HCT116 (cell line): ENCODE data around the gene E2F1. TPM values are rescaled to one million over a fixed set of nuclear protein-coding genes. Genes with fewer than 3 reads are reported as not detected.

ENCODE experiments used
- ATAC-seq: fragments of 200-7000 bp; cut with Tn5 transposase; 2 replicates; pipeline ENCODE4 v1.9.1; 2020; ENCODE audit warnings: mild to moderate bottlenecking, moderate library complexity
- BruUV-seq: library from RNA; stranded (reverse); fragments of 400-500 nt; replicated peaks from 2 replicates; lab custom pipeline; 2021; lab: Mats Ljungman, UMichigan
- CTCF ChIA-PET: fragments of 300-600 bp; sonication (Branson Sonifier 250); formaldehyde crosslinking; loops from one replicate; lab custom pipeline; 2021; ENCODE audit warnings: antibody characterized with exemption; lab: Charles Lee
- POLR2A ChIA-PET: fragments of 300-600, 350-600 bp; sonication (Branson Sonifier 250); formaldehyde crosslinking; loops from one replicate; lab custom pipeline; 2021; ENCODE audit warnings: antibody characterized with exemption; lab: Charles Lee
- RAD21 ChIA-PET, 2 experiments: fragments of 300-600 bp; sonication (Branson Sonifier 250); formaldehyde crosslinking; loops; one replicate each; lab custom pipeline; 2023; ENCODE audit warnings: low total read pairs in 2 of 2; ENCODE audit not compliant: uncharacterized antibody in 2 of 2, unreplicated experiment in 2 of 2, low non-redundant PET in 1 of 2; lab: Charles Lee
- DNase-seq: peaks from one replicate; pipeline ENCODE4 v3.0.0-alpha.2; 2010; ENCODE audit warnings: low read depth, low spot score
- H2AFZ ChIP-seq: fragments of 200-600 bp; shearing (Covaris generic), sonication (generic); 2 replicates; pipeline ENCODE4 v1.6.1; 2017; ENCODE audit warnings: low read depth, mixed run types, mixed read lengths, antibody characterized with exemption, low read length; ENCODE audit not compliant: poor library complexity, severe bottlenecking
- H3K27ac ChIP-seq: 2 replicates; pipeline ENCODE4 v1.5.1; 2012; ENCODE audit warnings: low read depth, low read length
- H3K27me3 ChIP-seq: fragments of 200-600 bp; sonication (generic); 2 replicates; pipeline ENCODE4 v1.6.1; 2016; ENCODE audit warnings: mixed run types, low read length, mixed read lengths; ENCODE audit not compliant: insufficient read depth
- H3K36me3 ChIP-seq, 2 experiments: fragments of 200-500 bp in 1 of 2; fragments of 200-600 bp in 1 of 2; sonication (Bioruptor generic) in 1 of 2; sonication (generic) in 1 of 2; 2 replicates each; pipeline versions ENCODE4 v1.5.1 to v1.6.1; 2014 to 2016; ENCODE audit warnings: low read length in 2 of 2, inconsistent platforms in 1 of 2, mixed read lengths in 1 of 2, mixed run types in 1 of 2; ENCODE audit not compliant: insufficient read depth in 2 of 2, control insufficient read depth in 1 of 2
- H3K4me1 ChIP-seq, 2 experiments: fragments of 200-600 bp in 1 of 2; sonication (generic) in 1 of 2; 2 replicates each; pipeline versions ENCODE4 v1.5.1 to v1.6.1; 2012 to 2017; ENCODE audit warnings: low read length in 2 of 2, inconsistent platforms in 1 of 2, mild to moderate bottlenecking in 1 of 2, mixed read lengths in 1 of 2, mixed run types in 1 of 2, moderate library complexity in 1 of 2; ENCODE audit not compliant: insufficient read depth in 2 of 2, control insufficient read depth in 1 of 2
- H3K4me2 ChIP-seq: fragments of 200-600 bp; sonication (generic); 2 replicates; pipeline ENCODE4 v1.6.1; 2017; ENCODE audit warnings: mixed run types, low read length, mixed read lengths
- H3K4me3 ChIP-seq, 2 experiments: fragments of 200-600 bp in 1 of 2; sonication (generic) in 1 of 2; replicated peaks in 1 of 2; 2 replicates each; pipeline ENCODE4 v1.5.1; 2011 to 2016; ENCODE audit warnings: low read length in 2 of 2, control low read depth in 1 of 2, low read depth in 1 of 2, mild to moderate bottlenecking in 1 of 2, mixed read lengths in 1 of 2, mixed run types in 1 of 2
- H3K79me2 ChIP-seq: fragments of 200-600 bp; sonication (generic); 2 replicates; pipeline ENCODE4 v1.6.1; 2017; ENCODE audit warnings: mild to moderate bottlenecking, mixed run types, low read length, moderate library complexity, mixed read lengths; ENCODE audit not compliant: insufficient read depth
- H3K9ac ChIP-seq: fragments of 200-600 bp; sonication (generic); 2 replicates; pipeline ENCODE4 v1.6.1; 2016; ENCODE audit warnings: low read length, mixed read lengths
- H3K9me2 ChIP-seq: fragments of 200-600 bp; sonication (generic), shearing (Covaris generic); 2 replicates; pipeline ENCODE4 v1.6.1; 2017; ENCODE audit warnings: mixed run types, mild to moderate bottlenecking, moderate library complexity; ENCODE audit not compliant: insufficient read depth
- H3K9me3 ChIP-seq, 2 experiments: fragments of 200-500 bp in 1 of 2; fragments of 200-600 bp in 1 of 2; sonication (Bioruptor generic) in 1 of 2; sonication (generic) in 1 of 2; 2 replicates each; pipeline ENCODE4 v1.6.1; 2014 to 2017; ENCODE audit warnings: low read length in 2 of 2, mixed read lengths in 2 of 2, inconsistent platforms in 1 of 2, low read depth in 1 of 2, mild to moderate bottlenecking in 1 of 2, mixed run types in 1 of 2, moderate library complexity in 1 of 2; ENCODE audit not compliant: control insufficient read depth in 1 of 2, insufficient read depth in 1 of 2
- H4K20me1 ChIP-seq: fragments of 200-600 bp; sonication (generic), shearing (Covaris generic); 2 replicates; pipeline ENCODE4 v1.6.1; 2017; ENCODE audit warnings: mixed run types, mild to moderate bottlenecking, moderate library complexity; ENCODE audit not compliant: insufficient read depth
- CEBPB ChIP-seq: IDR thresholded peaks from 2 replicates; pipeline ENCODE4 v1.6.1; 2012; ENCODE audit warnings: low read depth
- ELF1 ChIP-seq: IDR thresholded peaks from 2 replicates; pipeline ENCODE4 v1.6.1; 2012; ENCODE audit warnings: low read depth, borderline replicate concordance
- EZH2 ChIP-seq: fragments of 200-600 bp; sonication (generic); IDR thresholded peaks from 2 replicates; pipeline ENCODE4 v1.6.1; 2017; ENCODE audit warnings: antibody characterized with exemption, mixed run types
- EZH2phosphoT487 ChIP-seq: fragments of 200-600 bp; IDR thresholded peaks from 2 replicates; pipeline ENCODE4 v1.6.1; 2018; ENCODE audit warnings: antibody characterized with exemption, borderline replicate concordance
- FOSL1 ChIP-seq: IDR thresholded peaks from 2 replicates; pipeline ENCODE4 v1.6.1; 2012; ENCODE audit warnings: low read depth
- JUND ChIP-seq: IDR thresholded peaks from 2 replicates; pipeline ENCODE4 v1.6.1; 2012
- POLR2A ChIP-seq: IDR thresholded peaks from 2 replicates; pipeline ENCODE4 v1.7.0; 2011; ENCODE audit warnings: borderline replicate concordance; ENCODE audit not compliant: insufficient read depth, insufficient read length; ENCODE audit errors: extremely low read depth
- RAD21 ChIP-seq: IDR thresholded peaks from 2 replicates; pipeline ENCODE4 v1.6.1; 2012; ENCODE audit warnings: low read depth, mild to moderate bottlenecking
- SIN3A ChIP-seq: IDR thresholded peaks from 2 replicates; pipeline ENCODE4 v1.6.1; 2012; ENCODE audit warnings: low read depth
- SP1 ChIP-seq: IDR thresholded peaks from 2 replicates; pipeline ENCODE4 v1.6.1; 2012; ENCODE audit warnings: low read depth
- TCF7L2 ChIP-seq: IDR thresholded peaks from 2 replicates; pipeline ENCODE4 v1.7.0; 2011; ENCODE audit warnings: borderline replicate concordance, inconsistent platforms; ENCODE audit not compliant: insufficient read depth, insufficient read length; ENCODE audit errors: extremely low read depth
- YY1 ChIP-seq: IDR thresholded peaks from 2 replicates; pipeline ENCODE4 v1.6.1; 2011; ENCODE audit warnings: low read length, low read depth, moderate library complexity, mild to moderate bottlenecking; ENCODE audit not compliant: insufficient replicate concordance; ENCODE audit errors: extremely low read depth
- intact Hi-C: fragments of 100-400 bp; cut with micrococcal nuclease; formaldehyde crosslinking; loops from 2 replicates; pipeline ENCODE4 v1.10.0; 2022
- total RNA-seq: library from RNA; stranded (reverse); gene quantifications from one replicate; pipeline ENCODE4 v1.2.1, GENCODE V29; 2021; ENCODE audit not compliant: unreplicated experiment
- TF ChIP-seq, protein P1 (sequence below): IDR thresholded peaks from 2 replicates; pipeline ENCODE4 v1.6.1; 2011; ENCODE audit warnings: mild to moderate bottlenecking, low read length, moderate library complexity; ENCODE audit not compliant: insufficient replicate concordance; ENCODE audit errors: extremely low read depth
- TF ChIP-seq, protein P2 (sequence below): IDR thresholded peaks from 2 replicates; pipeline ENCODE4 v1.6.1; 2012
- TF ChIP-seq, protein P3 (sequence below): IDR thresholded peaks from 2 replicates; pipeline ENCODE4 v1.6.1; 2012; ENCODE audit warnings: low read depth
- TF ChIP-seq, protein P4 (sequence below): IDR thresholded peaks from 2 replicates; pipeline ENCODE4 v1.6.1; 2012
- TF ChIP-seq, protein P5 (sequence below), 3 experiments: fragments of 200-600 bp in 1 of 3; sonication (generic) in 1 of 3; IDR thresholded peaks in 2 of 3; conservative IDR thresholded peaks in 1 of 3; 2 replicates each; pipeline ENCODE4 v1.5.1; 2012 to 2017; ENCODE audit warnings: low read depth in 2 of 3, low read length in 2 of 3, antibody characterized with exemption in 1 of 3, borderline replicate concordance in 1 of 3, control low read depth in 1 of 3, mild to moderate bottlenecking in 1 of 3, mixed read lengths in 1 of 3, mixed run types in 1 of 3, moderate library complexity in 1 of 3; ENCODE audit not compliant: insufficient read depth in 1 of 3

E2F1 gene
- total RNA-seq, 1 experiment from 2014 or later = 30.9 TPM

DNA sequence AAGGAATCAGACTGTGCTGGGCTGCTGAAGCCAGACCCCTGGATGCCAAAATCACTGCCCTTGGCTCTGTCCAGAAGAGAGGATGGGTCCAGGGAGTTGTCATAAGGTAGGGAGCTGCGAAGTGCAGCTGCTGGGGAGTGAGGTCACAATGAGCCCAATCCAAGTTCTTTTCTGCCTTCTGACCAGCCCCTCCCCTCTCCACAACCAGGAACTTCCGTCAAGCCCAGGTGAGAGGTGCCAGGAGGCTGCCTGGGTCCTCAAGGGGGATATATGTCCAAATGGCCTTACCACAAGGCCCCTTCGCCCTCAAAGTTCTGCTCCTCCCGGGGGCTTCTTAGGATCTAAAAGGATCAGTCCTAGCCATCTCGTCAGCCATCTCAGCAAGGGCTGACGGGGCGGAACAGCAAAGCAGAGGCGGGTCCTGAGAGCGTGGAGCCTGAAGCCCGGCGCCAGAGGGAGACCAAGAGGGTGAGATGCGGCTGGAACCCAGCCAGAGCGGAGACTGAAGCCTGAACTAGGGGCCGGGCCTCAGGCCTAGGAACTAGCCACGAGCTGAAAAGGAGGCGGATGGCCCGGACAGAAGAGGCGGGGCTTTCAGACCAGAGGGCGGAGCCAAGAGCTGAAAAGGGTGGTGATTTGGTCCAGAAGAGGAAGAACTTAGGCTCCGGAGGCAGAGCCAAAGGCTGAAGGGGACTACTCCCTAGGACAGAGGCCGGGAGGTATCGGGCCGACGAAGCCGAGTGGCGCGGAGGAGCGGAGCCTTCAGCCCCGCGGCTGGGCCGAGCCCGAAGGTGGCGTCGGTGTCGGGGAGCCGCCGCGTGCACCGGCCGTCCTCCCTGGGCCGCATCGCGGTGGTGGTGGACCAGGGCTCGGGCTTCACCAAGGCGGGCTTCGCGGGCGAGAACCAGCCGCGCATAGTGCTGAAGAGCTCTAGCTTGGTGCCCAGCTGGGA lies 19.6 kb downstream of the E2F1 start, which contains the start of gene ACTL10:
ACTL10 (plus strand) TSS at position 651 of the 952 bp plus-strand sequence. CDS start 555 bp downstream, outside the sequence.
- H4K20me1 ChIP-seq = no peaks in the 10 kb centered on the region
- H3K36me3 ChIP-seq = peaks cover 8 to 22% of the 10 kb centered on the region in 2 experiments; a peak in 3 of 4 replicates
- POLR2A ChIA-PET = no interaction called here
- H3K9me2 ChIP-seq = no peaks in the 10 kb centered on the region
- H3K4me2 ChIP-seq = no peak within 1 kb of the TSS
- DNase-seq (no peak), ATAC-seq (no peak)
- intact Hi-C loops = loop anchor here (5.0 kb wide), 1 partner anchor 209 kb away; no protein-coding TSS in a partner anchor
- RAD21 ChIA-PET = no interaction called here
- H3K27ac ChIP-seq = peak within 1 kb of the TSS; percentile 17; the same call in 1 of the 2 replicates
- no peak within 1 kb of the TSS for H3K9ac ChIP-seq
- no peaks in the 10 kb centered on the region for H3K9me3 ChIP-seq
- CTCF ChIA-PET = interaction anchor here (1.3 kb wide), 1 partner anchor 66 kb away, joined by 3 read pairs; no protein-coding TSS in a partner anchor
- H3K79me2 ChIP-seq = peaks cover 8% of the 10 kb centered on the region; the same call in 1 of the 2 replicates
- peaks cover 9 to 22% of the 10 kb centered on the region in 2 experiments for H3K4me1 ChIP-seq
- no peak within 1 kb of the TSS for H3K4me3 ChIP-seq
- H3K27me3 ChIP-seq = no peaks in the 10 kb centered on the region
- BruUV-seq = no TSS peak
- TF ChIP-seq SP1 = no peak
- no peak for TF ChIP-seq RAD21
- TF ChIP-seq, protein P1, sequence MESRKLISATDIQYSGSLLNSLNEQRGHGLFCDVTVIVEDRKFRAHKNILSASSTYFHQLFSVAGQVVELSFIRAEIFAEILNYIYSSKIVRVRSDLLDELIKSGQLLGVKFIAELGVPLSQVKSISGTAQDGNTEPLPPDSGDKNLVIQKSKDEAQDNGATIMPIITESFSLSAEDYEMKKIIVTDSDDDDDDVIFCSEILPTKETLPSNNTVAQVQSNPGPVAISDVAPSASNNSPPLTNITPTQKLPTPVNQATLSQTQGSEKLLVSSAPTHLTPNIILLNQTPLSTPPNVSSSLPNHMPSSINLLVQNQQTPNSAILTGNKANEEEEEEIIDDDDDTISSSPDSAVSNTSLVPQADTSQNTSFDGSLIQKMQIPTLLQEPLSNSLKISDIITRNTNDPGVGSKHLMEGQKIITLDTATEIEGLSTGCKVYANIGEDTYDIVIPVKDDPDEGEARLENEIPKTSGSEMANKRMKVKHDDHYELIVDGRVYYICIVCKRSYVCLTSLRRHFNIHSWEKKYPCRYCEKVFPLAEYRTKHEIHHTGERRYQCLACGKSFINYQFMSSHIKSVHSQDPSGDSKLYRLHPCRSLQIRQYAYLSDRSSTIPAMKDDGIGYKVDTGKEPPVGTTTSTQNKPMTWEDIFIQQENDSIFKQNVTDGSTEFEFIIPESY = no peak
- no peak for TF ChIP-seq TCF7L2
- no peak for TF ChIP-seq JUND
- TF ChIP-seq EZH2phosphoT487 = no peak
- no peak for TF ChIP-seq YY1
- TF ChIP-seq, protein P2, sequence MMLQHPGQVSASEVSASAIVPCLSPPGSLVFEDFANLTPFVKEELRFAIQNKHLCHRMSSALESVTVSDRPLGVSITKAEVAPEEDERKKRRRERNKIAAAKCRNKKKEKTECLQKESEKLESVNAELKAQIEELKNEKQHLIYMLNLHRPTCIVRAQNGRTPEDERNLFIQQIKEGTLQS = no peak
- TF ChIP-seq FOSL1 = no peak
- TF ChIP-seq, protein P3, sequence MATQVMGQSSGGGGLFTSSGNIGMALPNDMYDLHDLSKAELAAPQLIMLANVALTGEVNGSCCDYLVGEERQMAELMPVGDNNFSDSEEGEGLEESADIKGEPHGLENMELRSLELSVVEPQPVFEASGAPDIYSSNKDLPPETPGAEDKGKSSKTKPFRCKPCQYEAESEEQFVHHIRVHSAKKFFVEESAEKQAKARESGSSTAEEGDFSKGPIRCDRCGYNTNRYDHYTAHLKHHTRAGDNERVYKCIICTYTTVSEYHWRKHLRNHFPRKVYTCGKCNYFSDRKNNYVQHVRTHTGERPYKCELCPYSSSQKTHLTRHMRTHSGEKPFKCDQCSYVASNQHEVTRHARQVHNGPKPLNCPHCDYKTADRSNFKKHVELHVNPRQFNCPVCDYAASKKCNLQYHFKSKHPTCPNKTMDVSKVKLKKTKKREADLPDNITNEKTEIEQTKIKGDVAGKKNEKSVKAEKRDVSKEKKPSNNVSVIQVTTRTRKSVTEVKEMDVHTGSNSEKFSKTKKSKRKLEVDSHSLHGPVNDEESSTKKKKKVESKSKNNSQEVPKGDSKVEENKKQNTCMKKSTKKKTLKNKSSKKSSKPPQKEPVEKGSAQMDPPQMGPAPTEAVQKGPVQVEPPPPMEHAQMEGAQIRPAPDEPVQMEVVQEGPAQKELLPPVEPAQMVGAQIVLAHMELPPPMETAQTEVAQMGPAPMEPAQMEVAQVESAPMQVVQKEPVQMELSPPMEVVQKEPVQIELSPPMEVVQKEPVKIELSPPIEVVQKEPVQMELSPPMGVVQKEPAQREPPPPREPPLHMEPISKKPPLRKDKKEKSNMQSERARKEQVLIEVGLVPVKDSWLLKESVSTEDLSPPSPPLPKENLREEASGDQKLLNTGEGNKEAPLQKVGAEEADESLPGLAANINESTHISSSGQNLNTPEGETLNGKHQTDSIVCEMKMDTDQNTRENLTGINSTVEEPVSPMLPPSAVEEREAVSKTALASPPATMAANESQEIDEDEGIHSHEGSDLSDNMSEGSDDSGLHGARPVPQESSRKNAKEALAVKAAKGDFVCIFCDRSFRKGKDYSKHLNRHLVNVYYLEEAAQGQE = no peak
- TF ChIP-seq SIN3A = no peak
- TF ChIP-seq, protein P4, sequence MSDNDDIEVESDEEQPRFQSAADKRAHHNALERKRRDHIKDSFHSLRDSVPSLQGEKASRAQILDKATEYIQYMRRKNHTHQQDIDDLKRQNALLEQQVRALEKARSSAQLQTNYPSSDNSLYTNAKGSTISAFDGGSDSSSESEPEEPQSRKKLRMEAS = no peak
- TF ChIP-seq POLR2A = no peak
- TF ChIP-seq, protein P5, sequence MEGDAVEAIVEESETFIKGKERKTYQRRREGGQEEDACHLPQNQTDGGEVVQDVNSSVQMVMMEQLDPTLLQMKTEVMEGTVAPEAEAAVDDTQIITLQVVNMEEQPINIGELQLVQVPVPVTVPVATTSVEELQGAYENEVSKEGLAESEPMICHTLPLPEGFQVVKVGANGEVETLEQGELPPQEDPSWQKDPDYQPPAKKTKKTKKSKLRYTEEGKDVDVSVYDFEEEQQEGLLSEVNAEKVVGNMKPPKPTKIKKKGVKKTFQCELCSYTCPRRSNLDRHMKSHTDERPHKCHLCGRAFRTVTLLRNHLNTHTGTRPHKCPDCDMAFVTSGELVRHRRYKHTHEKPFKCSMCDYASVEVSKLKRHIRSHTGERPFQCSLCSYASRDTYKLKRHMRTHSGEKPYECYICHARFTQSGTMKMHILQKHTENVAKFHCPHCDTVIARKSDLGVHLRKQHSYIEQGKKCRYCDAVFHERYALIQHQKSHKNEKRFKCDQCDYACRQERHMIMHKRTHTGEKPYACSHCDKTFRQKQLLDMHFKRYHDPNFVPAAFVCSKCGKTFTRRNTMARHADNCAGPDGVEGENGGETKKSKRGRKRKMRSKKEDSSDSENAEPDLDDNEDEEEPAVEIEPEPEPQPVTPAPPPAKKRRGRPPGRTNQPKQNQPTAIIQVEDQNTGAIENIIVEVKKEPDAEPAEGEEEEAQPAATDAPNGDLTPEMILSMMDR (IDR thresholded peaks at IDR 0.05 in 2 of 3, conservative IDR thresholded peaks at IDR 0.05 in 1 of 3; ENCODE audit: borderline replicate concordance in 1 of 3, insufficient read depth in 1 of 3, low read depth in 2 of 3, low read length in 2 of 3) = no peak
- TF ChIP-seq EZH2 = no peak
- no peak for TF ChIP-seq ELF1
- no peak for TF ChIP-seq CEBPB
- TF ChIP-seq, all 23 proteins: peak for 0
- no peak within 1 kb of the TSS for H2AFZ ChIP-seq
